Islet of Langerhans (tissue), 1 donor: ENCODE measurements around the gene SLC6A6.

Experiments used
- FAIRE-seq: peaks from one replicate; lab custom pipeline; 2011; peaks lifted over from hg19 to GRCh38; lab: Jason Lieb, UNC

Gene SLC6A6

GRCh38 chr3:14422016-14422963 is 19.9 kb downstream of the SLC6A6 start:
- FAIRE-seq, result no peak

- FAIRE-seq, result no peak
Observed at GRCh38 chr3:14423197-14423743, 20.9 kb downstream of the SLC6A6 start.

- FAIRE-seq, result no peak
Observed at GRCh38 chr3:14423963-14424362, 21.6 kb downstream of the SLC6A6 start.

- FAIRE-seq, result no peak
Observed at GRCh38 chr3:14424711-14425580, 22.5 kb downstream of the SLC6A6 start.

- no peak for FAIRE-seq
Observed at GRCh38 chr3:14425581-14426304, 23.3 kb downstream of the SLC6A6 start.

DNA sequence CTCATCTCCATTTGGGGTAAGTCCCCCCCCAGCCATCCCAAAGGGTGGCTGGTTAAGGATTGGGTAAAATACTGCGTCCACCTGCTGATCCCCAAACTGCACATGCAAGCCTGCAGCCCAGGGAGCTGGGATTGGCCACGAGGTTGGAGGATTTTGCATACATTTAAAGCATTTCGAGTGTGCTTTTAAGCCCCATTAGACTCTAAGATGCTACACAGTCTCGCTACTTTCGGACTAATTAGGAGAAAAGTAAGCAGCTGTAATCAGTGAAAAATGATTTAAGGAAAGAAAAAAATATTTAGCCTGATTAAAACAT is 23.9 kb downstream of the SLC6A6 start:
- FAIRE-seq, result no peak

- no peak for FAIRE-seq
Observed at GRCh38 chr3:14428087-14429033, 26.0 kb downstream of the SLC6A6 start.

GRCh38 chr3:14429237-14429636 is 26.8 kb downstream of the SLC6A6 start:
- no peak for FAIRE-seq

DNA sequence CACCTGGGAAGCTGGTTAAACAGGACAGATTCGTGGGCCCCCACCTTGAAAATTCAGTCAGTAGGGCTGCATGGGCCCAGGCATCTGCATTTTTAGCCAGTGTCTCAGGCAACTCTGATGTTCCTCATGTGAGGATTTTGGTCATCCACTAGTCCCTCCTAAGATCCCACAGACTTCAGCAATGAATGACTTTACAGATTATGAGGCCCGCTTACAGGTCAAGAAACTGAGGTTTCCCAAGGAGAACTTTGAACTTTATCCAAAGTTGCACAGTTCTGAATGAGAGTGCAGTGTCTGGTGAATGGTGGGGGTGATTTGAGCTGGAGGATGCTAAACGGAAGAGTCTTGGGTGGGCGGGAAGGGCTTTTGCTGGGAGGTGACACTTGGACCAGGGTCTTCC is 27.2 kb downstream of the SLC6A6 start:
- FAIRE-seq, result no peak

DNA sequence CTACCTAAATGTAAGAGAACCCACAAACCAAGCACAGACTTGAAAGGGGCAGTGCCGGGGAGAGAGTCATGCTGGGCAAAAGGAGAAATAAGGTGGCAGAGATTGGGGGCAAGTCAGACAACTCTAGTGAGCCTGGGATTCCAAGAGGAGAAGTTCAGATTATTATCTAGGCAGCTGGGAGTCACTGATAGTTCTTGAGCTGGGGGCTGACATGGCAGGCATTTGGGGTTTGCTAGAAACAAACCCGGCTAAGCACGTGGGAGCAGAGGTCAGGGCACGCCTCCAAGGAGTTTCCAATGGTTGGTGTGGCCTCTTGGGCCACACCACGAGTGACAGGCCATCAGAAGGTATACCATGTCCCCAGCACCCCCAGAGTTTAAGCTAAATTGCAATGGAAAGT is 27.6 kb downstream of the SLC6A6 start:
- no peak for FAIRE-seq

DNA sequence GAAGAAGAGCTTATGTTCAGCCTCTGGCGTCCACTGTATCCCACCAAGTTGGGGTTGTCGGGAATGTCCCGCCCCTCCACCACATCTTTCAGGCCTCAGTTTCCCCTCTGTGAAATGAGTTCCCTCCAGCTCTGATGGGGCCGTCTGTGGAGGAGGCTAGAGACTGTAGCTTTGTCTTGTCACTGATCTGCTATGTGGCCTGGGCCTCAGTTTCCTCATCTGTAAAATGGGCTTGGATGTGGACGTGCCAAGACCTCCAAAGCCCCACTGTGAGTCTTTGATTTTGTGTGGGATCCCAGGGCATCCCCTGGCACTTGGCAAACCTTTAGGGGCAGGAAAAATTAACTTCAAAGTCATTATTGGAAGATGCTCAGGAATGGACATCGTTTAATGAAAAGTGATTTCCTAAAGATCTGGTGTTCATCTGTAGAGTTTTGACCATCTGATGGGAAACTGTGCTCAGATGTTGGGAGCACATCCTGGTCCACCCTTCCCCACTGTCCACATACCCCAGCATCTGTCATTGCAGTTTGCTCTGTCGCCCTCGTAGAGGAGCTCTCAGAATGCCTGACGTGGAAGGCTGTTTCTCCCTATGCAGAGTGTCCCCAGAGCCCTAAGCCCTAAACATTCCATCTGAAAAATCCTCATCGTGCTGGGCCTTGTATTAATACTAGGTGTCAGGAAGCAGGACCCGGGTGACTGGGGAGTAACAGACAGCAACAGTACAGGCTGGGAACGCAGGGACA is 28.5 kb downstream of the SLC6A6 start:
- FAIRE-seq, result no peak

- FAIRE-seq, result no peak
Observed at GRCh38 chr3:14431452-14431916, 29.1 kb downstream of the SLC6A6 start.

- no peak for FAIRE-seq
Observed at GRCh38 chr3:14431917-14432834, 29.8 kb downstream of the SLC6A6 start.

GRCh38 chr3:14433106-14433505 is 30.7 kb downstream of the SLC6A6 start:
- no peak for FAIRE-seq

DNA sequence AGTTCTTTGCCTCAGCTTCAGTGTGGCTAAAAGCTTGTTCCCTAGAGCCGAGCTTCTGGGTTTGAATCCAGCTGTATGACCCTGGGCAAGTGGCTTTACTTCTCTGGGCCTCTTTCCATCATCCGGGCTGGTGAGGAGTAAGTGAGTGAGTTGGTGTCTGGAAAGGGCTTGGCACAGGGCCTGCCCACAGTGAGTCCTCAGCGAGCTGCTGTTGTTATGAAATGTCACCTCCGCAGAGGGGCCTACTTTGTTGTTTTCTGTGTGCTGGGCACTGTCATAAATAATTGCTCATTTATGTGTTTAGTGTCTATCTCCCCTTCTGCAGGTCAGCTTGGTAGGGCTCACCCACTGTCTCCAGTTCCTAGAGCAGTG is 31.7 kb downstream of the SLC6A6 start:
- FAIRE-seq, result no peak

DNA sequence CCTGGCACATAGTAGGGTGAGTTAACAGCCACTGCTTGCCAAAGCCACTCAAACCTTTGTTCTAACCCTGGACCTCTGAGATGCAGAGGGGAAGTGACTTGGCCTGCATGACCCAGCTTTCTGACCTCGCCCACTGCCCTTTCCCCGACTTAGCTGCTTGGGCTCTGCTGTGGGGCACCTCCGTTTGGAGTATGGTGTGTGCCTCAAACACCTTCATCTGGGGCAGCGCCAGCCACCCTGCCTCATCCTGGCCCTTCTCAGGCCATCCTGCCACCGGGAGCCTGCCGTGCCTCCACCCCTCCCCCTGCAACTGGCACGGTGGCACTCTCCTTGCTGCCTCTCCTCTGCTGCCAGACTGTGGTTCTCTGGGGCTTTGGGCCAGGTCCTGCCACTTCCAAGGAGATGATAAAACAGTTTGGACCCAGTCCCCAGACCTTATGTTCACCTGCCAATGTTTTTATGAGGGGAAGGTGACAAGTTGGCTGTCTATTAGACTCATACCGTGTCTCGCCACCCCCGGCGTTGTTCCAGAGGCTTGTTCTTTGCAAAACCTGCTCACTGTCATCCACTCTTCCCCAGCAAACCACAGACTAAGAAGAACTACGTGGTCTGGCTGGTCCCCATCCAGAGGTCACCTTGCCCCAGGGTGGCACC is 32.2 kb downstream of the SLC6A6 start:
- FAIRE-seq, result no peak

- FAIRE-seq, result no peak
Observed at GRCh38 chr3:14435175-14436014, 33.0 kb downstream of the SLC6A6 start.

- FAIRE-seq, result no peak
Observed at GRCh38 chr3:14436954-14437281, 34.5 kb downstream of the SLC6A6 start.
